ENCODE data around the gene TANGO6.
"Not testable (repeated sequence)": the region's sequence is repeated elsewhere in the genome, so short reads cannot be mapped to it uniquely, and the experiment has no call there.

The TANGO6 gene

DNA sequence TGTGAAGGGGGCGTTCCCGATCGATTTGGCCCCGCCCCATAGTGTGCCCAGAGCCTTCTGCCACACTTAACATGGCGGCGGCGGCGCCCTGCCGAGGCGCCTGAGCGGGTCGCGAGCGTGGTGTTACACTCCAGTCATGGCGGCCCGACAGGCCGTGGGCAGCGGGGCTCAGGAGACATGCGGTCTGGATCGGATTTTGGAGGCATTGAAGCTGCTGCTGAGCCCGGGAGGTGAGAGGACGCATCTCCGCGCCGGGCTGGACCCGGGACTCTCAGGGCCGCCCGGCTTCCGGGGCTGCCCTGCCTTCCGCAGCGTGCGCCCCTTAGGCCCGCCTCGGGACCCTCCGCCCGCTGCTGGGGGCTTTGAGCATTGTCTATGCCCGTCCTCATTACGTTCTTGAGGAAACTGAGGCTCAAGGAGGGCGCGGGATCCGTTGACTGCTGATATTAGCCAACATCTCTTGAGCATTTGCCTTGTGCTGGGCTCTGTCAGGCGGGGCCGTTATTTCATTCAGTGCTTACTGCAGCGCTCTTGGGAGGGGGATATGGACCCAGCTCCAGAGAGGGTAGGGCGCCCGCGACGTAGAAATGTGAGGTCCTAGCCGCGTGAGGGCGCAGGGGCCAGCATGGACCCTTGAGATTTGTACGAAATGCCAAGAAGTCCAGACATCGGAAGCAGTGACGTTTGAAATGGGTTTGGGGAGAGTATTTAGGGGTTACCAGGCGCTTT, at the start of gene TANGO6:
TANGO6 (plus strand) TSS at position 50 of the 729 bp plus-strand sequence; CDS start at position 137, 87 bp downstream.
- DNase-seq, result peak; percentile 90

GRCh38 chr16:68798398-68798797, 44.9 kb upstream of the TANGO6 start:
- no peak for DNase-seq

- peak; percentile 81 for DNase-seq
Observed at GRCh38 chr16:68800257-68800875, 43.0 kb upstream of the TANGO6 start.

- DNase-seq, result no peak
Observed at GRCh38 chr16:68802190-68802589, 41.1 kb upstream of the TANGO6 start.

DNA sequence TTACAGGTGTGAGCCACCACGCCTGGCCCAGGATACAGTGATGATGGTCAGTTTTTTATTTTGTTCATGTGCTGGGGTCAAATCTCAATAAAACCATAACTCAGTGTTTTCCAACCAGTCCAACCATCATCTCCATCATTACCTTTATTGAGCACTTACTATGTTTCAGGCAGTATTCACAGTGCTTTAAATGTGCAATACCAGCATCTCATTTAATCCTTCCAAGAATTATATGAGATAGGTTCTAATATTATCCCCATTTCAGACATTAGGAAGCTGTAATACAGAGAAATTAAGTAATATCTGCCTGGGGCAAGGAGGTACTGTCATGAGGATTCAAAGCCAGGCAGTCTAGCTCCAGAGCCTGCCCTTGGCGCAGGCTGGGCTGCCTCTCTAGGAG, 36.9 kb upstream of the TANGO6 start:
- DNase-seq, result no peak

GRCh38 chr16:68806981-68807380, 36.4 kb upstream of the TANGO6 start:
- DNase-seq, result no peak

DNA sequence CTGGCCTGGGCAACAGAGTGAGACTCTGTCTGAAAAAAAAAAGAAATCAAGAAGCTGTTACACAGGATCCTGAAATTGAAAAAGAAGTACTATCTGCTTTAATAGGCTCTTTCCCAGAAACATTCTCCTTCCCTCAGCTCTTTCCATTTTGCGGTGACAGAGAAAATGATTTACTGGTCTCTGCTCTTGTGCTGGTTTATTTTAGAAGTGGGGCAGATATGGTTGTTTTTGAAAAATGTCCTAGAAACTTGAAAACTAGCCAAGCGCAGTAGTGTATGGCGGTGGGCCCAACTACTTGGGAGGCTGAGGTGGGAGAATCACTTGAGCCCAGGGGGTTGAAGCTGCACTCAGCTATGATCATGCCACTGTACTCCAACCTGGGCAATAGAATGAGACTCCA, 28.8 kb upstream of the TANGO6 start:
- no peak for DNase-seq

DNA sequence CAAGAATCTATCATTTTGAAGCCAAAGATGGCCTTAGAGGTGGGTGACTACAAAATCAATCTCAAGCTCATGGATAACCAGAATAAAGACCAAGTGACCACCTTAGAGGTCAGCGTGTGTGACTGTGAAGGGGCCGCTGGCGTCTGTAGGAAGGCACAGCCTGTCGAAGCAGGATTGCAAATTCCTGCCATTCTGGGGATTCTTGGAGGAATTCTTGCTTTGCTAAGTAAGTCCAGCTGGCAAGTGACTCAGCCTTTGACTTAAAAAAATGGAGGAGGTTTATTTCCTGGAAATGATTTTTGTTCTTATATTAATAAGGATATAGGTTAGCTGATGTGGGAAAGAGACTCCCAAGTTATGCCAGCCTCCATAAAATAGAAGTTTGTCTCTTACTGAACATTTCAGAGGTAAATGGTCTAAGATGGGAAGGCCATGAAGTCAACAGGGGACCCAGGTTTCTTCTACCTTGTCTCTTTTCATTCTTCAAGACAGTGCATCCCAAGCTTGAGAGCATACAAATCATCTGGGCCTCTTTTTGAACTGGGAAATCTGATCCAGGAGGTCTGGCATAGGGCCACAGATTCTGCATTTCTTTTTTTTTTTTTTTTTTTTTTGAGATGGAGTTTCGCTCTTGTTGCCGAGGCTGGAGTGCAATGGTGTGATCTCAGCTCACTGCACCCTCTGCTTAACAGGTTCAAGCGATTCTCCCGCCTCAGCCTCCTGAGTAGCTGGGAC, 19.8 kb upstream of the TANGO6 start:
- DNase-seq, result peak; percentile 25

GRCh38 chr16:68825427-68825826, 17.9 kb upstream of the TANGO6 start:
- DNase-seq, result no peak

- DNase-seq, result no peak
Observed at GRCh38 chr16:68826652-68827051, 16.7 kb upstream of the TANGO6 start.

DNA sequence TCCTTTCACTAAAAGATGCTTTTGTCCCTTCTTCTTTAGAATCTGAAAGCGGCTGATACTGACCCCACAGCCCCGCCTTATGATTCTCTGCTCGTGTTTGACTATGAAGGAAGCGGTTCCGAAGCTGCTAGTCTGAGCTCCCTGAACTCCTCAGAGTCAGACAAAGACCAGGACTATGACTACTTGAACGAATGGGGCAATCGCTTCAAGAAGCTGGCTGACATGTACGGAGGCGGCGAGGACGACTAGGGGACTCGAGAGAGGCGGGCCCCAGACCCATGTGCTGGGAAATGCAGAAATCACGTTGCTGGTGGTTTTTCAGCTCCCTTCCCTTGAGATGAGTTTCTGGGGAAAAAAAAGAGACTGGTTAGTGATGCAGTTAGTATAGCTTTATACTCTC, 10.1 kb upstream of the TANGO6 start:
- DNase-seq, result no peak

DNA sequence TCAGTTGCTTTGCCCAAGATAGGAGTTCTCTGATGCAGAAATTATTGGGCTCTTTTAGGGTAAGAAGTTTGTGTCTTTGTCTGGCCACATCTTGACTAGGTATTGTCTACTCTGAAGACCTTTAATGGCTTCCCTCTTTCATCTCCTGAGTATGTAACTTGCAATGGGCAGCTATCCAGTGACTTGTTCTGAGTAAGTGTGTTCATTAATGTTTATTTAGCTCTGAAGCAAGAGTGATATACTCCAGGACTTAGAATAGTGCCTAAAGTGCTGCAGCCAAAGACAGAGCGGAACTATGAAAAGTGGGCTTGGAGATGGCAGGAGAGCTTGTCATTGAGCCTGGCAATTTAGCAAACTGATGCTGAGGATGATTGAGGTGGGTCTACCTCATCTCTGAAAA, 8.8 kb upstream of the TANGO6 start:
- DNase-seq, result no peak

DNA sequence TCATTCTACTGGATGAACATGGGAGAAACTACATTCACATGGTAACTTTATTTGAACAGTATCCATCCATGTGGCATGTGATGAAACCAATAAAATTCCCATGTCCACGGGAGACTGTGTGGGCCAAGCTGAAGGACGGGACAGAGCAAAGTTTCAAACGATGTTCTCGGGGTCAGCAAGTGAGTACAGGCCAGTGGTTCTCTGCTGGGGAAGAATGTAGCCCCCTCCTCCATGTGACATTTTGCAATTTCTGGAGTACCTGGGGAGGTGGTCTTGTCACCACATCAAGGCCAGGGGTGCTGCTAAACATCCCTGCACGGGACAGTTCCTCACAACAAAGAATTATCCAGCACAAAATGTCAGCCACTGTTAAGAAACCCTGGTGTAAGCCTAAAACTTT, 7.4 kb upstream of the TANGO6 start:
- no peak for DNase-seq

DNA sequence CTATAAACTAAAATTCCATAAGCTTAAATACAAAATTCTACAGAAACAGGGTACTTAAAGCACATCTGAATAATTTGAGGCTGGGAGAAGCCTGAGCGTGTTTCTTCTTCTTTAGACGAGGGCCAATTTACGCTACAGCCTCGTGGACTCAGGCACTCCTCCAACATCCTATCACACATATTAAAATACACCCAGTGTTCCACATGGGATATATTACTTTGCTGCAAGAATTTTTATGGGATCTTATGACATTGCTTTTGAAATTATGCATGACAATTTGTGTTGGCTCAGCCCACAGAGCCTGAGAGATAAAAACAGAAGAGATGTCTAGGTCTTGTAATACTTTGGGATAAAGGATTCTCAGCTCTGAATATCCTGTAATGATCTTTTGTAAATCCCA, 3.5 kb upstream of the TANGO6 start:
- DNase-seq, result no peak

DNA sequence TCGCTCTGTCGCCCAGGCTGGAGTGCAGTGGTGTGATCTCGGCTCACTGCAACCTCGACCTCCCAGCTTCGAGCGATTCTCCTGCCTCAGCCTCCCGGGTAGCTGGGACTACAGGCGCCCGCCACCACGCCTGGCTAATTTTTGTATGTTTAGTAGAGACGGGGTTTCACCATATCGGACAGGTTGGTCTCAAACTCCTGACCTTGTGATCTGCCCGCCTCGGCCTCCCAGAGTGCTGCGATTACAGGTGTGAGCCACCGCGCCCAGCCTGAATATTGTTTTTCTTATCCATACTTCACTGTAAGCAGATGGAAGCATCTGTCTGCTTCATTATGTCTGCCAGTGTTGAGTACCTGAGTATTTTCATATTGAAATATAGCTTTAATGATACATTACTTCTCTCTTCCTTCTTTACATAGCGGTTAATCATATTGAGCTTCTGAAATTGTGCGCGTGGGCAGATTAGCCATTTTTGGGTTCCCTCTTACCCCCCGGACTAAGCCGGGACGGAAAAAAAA, 308 bp upstream of the TANGO6 start:
- not testable (repeated sequence) for DNase-seq

DNA sequence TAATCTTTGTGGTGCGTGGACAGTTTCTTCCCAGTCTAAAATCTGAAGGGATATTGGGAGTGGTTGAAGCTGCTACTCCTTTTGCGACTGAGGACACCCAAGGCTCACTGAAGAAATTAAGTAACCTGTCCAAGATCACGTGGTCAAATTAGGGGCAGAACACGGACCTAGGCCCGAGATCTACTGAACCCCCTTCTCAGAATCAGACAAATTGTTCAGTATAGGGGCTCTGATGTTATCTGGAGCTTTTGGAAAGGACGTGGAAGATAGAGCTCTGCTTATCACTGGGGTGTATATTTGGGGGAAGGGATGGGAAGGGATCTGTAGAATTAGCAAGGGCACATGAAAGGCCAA, 857 bp downstream of the TANGO6 start:
- no peak for DNase-seq

GRCh38 chr16:68848786-68849185, 5.5 kb downstream of the TANGO6 start:
- no peak for DNase-seq

DNA sequence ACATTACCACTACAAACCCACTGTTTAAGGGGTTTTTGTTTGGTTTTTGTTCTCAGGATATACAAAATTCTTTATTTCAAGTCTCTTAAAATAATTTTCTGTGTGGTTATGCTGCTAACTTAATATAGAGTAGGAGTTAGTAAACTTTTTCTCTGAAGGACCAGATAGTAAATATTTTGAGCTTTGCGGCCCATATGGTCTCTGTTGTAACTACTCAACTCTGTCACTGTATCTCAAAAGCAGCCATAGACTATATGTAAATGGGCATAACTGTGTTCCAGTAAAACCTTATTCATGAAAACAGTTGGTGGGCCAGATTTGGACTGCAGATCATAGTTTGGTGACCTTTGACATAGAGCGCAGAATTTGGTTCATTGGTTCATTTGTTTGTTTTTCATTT, 7.2 kb downstream of the TANGO6 start:
- no peak for DNase-seq

- no peak for DNase-seq
Observed at GRCh38 chr16:68851601-68852000, 8.3 kb downstream of the TANGO6 start.

DNA sequence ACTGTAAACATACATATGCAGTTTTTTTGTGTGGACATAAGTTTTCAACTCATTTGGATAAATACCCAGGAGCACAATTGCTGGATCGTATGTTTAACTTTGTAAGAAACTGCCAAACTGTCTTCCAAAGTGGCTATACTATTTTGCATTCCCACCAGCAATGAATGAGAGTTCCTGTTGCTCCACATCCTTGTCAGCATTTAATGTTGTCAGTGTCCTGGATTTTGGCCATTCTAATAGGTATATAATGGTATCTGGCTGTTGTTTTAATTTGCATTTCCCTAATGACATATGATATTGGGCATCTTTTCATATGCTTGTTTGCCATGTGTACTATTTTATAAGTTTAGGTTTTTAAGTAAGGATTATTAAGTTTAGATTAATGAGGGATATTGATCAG, 14.1 kb downstream of the TANGO6 start:
- no peak for DNase-seq

- no peak for DNase-seq
Observed at GRCh38 chr16:68859828-68860227, 16.5 kb downstream of the TANGO6 start.

- DNase-seq, result no peak
Observed at GRCh38 chr16:68860978-68861892, 17.9 kb downstream of the TANGO6 start.

DNA sequence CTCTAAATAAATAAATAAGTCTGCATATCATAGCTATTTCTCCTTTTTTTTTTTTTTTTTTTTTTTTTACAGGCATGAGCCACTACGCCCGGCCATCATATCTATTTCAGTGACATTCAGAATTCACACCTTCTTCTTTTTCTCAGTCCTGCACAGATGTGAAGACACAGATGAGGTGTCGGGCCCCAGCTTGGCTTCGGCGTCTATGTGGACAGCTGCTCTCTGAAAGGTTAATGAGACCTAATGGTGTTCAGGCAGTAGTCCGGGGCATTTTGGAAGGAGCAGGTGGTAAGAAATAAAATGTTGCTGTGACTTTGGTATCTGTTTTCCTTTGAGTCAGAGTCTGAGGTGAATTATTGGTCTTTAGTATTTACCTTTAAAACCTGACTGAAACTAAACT, 23.6 kb downstream of the TANGO6 start:
- DNase-seq, result no peak
